HG03460 (cell line): ENCODE measurements around the gene EXTL2.
"Not testable (repeated sequence)": the region's sequence is repeated elsewhere in the genome, so short reads cannot be mapped to it uniquely, and the experiment has no call there.

ENCODE experiments used
- ATAC-seq: cut with Tn5 transposase; IDR thresholded peaks from one replicate; pipeline ENCODE4 v1.9.1; 2021; ENCODE audit not compliant: unreplicated experiment

Gene EXTL2

DNA sequence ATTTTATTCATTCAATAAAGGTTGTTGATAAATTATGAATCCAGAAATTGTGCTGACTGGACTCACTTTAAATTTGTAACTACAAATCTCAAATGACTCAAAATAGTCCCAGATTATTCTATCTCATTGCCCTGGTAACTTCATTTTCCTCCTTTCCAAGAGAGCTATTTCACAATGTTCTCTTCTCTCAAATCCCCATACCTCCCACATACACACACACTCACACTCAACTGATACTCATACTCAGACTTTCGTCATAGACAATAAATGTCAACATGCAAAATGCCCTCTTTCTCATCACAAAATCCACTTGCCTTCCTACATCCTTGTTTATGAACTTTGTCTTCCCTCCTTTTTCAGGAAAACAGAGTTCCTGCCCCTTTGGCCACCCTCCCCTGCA is 33.3 kb downstream of the EXTL2 start:
- no peak for ATAC-seq

DNA sequence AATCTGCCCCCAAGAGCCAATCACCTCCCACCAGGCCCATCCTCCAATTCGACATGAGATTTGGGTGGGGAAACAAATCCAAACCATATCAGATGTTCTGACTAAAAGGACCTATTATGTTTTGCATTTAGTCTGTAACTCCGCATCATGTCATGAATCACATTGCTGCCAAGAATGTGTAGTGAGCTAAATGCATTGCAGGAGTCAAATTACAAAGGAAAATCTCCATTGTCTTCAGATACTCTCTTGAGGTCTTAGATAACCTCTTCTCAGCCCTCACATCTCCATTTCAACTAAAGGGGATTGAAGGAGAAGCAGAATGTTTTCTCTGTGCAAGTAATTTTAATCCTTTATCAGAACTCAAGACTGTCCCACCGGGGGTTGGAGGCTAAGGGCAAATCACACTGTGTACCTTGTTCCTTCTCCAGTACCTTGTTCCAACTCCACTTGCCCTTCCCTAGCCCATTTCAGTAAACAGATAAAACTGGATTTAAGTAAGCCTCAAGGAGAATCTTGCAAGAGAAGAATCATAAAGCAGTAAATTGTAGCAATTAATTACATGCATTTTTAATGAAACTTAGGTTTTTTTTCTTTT is 34.1 kb downstream of the EXTL2 start:
- ATAC-seq: no peak

DNA sequence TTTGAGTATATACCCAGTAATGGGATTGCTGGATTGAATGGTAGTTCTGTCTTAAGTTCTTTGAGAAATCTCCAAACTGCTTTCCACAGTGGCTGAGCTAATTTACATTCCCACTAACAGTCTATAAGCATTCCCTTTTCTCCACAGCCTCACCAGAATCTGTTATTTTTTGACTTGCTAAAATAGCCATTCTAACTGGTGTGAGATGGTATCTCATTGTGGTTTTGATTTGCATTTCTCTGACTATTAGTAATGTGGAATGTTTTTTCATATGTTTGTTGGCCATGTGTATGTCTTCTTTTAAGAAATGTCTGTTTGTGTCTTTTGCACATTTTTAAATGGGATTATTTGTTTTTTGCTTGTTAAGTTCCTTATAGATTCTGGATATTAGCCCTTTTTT is 39.5 kb downstream of the EXTL2 start:
- not testable (repeated sequence) for ATAC-seq

DNA sequence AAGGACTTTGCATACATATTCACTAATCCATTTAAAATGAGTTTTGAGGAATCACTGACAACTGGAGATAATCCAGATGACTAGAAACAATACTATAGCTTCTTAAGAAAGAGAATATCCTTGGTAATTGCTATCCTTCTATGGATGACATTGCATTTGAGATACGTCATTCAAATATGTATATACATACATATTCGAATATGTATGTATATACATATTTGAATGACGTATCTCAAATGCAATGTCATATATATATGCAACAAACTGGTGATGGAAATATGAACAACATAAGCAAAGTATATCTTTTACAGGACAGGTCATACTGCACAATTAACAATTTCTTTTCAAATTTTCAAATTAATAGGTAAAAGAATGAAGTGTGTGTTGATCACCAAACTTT is 41.7 kb downstream of the EXTL2 start:
- no peak for ATAC-seq

DNA sequence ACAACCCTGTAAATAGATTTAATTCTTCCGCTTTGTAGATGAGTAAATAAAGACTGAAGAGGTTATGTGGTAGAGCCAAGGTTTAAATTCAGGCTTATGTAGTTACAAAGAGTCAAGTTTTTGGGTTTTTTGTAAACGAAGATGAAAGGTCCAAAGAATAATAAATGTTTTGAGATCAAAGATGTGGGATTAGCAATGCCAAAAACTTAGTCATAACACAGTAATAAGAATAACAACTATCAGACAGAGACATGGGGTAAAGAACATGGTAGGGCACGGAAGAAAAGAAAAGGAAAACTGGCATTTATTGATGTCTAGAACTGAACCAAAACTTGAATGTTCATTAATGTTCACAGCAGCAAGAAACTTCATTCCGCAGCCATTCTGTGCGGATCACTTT is 42.9 kb downstream of the EXTL2 start:
- no peak for ATAC-seq

DNA sequence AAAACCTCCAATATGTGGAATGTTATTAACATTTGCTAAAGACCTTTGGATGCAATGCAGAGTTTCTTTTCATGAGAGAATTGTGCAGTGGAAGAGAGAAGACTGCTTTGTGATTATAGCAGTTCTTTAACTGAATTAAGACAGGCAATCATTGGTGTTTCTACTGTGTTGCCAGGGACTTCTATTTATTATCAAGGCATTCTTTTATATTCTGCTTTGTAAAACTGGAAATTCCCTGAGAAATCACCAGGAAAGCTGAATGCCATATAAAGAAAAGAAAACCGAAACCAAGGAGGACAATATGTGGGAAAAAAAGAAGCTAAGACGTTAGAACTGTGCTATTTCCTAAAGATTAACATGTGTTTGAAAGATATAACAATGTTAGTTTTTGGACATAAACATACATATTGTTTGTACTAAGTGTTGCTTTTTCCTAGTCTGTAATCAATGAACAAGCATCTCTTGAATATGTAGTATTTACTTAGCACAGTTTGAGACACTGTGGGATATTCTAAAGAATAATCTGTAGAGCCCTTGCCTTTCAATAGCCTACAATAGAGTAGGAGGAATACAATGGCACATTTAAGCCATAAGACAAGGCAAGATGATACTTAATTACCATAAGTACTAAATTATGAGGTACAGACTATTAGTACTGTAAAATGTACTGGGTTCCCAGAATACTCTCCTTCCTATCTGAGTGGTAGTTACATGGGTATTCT is 47.1 kb downstream of the EXTL2 start:
- no peak for ATAC-seq

DNA sequence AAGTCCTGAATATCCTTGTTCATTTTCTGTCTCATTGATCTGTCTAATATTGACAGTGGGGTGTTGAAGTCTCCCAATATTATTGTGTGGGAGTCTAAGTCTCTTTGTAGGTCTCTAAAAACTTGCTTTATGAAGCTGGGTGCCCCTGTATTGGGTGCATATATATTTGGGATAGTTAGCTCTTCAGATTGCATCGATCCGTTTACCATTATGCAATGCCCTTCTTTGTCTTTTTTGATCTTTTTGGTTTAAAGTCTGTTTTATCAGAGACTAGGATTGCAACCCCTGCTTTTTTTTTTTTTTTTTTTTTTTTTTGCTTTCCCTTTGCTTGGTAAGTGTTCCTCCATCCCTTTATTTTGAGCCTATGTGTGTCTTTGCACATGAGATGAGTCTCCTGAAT is 51.5 kb downstream of the EXTL2 start:
- not testable (repeated sequence) for ATAC-seq

DNA sequence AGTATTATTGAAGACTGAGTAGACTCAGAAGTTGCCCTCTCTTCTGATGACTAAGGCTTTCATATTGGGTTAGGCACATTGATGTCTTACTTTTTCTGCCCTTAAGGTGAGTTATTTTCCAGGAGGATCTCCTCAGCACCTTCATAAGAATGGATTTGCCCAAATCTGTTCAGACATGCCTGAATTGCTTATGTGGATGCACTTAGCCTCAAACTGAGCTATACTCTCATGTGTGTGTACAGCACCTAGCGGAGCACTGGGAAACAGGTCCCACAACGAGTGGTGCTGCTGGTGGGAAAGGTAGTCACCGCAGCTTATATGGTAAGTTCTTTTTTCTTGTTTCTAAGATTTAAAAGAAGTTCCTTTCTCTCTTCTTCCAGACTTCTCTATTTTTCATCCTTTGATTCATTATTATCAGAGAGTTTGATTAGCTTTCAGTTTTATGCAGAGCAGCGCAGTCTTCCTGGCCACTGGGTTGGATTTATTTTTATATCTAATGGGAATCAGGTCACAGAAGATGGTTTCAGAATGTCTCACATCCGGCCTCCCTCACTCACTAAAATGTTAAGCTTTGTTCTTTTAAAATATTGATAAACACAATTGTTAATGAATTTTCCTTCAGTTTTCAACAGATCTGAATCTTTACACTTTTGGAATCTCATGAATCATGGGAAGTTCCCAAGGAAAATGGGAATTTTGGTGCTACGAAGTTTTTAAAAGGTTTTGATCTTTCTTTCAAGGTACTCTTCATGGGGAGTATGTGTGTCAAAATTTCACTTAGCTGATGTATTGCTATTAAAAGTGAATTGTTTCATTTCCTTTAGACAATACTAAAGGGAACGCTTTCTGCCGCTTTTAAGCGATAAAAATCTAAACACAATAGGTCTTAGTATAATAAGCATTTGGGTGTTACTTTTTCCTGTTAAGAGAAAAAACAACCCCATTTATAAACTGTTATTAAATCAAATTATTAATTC is 58.5 kb downstream of the EXTL2 start:
- ATAC-seq: no peak

DNA sequence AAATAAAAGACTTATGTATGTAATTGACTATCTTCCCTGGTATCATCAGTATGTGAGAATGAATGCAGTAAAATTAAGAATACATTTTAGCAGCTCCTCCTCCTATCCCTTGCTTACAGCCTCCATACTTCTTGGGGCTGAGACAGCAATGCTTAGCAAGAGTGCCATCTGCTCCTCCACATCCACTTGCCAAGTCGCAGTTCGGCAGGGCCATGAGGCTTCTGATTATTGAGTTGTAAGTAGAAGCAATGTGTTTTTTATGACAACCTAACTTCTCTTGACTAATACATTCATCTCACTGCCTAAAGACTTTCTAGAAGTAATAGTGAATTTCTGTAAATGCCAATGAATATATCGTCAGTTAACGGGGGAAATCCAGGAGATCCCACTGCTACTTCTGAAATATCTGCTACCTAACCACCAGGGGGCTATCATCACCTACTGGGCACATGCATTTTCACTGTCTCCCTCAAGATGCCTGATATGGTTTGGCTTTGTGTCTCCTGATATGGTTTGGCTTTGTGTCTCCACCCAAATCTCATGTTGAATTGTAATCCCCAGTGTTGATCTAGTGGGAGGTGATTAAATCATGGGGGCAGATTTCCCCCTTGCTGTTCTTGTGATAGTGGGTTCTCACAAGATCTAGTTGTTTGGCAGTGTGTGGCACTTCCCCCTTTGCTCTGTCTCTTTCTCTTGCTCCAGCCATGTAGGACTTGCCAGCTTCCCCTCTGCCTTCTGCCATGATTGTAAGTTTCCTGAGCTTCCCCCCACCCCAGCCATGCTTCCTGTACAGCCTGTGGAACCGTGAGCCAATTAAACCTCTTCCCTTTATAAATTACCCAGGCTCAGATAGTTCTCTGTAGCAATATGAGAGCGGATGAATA is 59.6 kb downstream of the EXTL2 start:
- ATAC-seq: no peak

DNA sequence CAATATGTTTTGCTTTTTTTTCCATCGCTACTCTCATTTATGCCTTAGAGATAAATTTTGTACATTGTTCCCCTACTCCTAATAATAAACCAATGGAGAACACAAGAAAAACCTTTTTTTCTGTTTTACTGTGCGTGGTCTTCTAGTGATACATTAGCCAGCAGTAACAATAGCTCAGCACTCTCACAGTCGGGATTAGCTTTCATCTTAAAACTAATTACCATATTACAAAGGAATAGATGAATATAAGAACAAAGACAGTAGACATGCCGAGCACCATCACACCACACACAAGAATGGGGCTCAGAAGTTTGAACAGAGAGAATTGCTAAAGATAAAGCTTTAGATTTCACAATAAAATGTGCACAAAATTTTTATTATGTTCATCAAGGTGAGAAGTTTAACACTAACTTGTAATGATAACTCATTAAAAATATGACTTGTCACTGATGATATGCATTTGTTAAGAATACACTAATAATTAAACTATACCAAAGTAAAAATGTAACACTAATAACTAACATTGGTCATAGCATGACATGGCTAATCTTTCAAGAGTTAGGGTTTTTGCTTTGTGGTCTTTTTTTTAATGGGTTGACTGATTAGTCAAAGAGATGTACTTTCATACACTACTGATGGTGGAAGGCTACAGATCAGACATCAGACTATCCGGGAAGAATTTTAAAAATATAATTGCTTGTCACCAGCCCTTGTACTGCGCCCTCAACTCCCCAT is 61.8 kb downstream of the EXTL2 start:
- no peak for ATAC-seq

DNA sequence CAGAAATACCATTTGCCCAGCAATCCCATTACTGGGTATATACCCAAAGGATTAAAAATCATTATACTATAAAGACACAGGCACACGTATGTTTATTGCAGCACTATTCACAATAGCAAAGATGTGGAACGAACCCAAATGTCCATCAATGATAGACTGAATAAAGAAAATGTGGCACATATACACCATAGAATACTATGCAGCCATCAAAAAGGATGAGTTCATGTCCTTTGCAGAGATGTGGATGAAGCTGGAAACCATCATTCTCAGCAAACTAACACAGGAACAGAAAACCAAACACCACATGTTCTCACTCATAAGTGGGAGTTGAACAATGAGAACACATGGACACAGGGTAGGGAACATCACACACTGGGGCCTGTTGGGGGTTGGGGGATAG is 69.0 kb downstream of the EXTL2 start:
- not testable (repeated sequence) for ATAC-seq
